Fibroblast of skin of right biceps (primary cell): ENCODE results near the gene UBAP2.

Experiments used
- DNase-seq: peaks from one replicate; pipeline ENCODE4 v3.0.0-alpha.2; 2013

Gene UBAP2, protein sequence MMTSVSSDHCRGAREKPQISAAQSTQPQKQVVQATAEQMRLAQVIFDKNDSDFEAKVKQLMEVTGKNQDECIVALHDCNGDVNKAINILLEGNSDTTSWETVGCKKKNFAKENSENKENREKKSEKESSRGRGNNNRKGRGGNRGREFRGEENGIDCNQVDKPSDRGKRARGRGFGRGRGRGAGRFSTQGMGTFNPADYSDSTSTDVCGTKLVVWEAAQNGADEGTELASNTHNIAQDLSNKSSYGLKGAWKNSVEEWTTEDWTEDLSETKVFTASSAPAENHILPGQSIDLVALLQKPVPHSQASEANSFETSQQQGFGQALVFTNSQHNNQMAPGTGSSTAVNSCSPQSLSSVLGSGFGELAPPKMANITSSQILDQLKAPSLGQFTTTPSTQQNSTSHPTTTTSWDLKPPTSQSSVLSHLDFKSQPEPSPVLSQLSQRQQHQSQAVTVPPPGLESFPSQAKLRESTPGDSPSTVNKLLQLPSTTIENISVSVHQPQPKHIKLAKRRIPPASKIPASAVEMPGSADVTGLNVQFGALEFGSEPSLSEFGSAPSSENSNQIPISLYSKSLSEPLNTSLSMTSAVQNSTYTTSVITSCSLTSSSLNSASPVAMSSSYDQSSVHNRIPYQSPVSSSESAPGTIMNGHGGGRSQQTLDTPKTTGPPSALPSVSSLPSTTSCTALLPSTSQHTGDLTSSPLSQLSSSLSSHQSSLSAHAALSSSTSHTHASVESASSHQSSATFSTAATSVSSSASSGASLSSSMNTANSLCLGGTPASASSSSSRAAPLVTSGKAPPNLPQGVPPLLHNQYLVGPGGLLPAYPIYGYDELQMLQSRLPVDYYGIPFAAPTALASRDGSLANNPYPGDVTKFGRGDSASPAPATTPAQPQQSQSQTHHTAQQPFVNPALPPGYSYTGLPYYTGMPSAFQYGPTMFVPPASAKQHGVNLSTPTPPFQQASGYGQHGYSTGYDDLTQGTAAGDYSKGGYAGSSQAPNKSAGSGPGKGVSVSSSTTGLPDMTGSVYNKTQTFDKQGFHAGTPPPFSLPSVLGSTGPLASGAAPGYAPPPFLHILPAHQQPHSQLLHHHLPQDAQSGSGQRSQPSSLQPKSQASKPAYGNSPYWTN

DNA sequence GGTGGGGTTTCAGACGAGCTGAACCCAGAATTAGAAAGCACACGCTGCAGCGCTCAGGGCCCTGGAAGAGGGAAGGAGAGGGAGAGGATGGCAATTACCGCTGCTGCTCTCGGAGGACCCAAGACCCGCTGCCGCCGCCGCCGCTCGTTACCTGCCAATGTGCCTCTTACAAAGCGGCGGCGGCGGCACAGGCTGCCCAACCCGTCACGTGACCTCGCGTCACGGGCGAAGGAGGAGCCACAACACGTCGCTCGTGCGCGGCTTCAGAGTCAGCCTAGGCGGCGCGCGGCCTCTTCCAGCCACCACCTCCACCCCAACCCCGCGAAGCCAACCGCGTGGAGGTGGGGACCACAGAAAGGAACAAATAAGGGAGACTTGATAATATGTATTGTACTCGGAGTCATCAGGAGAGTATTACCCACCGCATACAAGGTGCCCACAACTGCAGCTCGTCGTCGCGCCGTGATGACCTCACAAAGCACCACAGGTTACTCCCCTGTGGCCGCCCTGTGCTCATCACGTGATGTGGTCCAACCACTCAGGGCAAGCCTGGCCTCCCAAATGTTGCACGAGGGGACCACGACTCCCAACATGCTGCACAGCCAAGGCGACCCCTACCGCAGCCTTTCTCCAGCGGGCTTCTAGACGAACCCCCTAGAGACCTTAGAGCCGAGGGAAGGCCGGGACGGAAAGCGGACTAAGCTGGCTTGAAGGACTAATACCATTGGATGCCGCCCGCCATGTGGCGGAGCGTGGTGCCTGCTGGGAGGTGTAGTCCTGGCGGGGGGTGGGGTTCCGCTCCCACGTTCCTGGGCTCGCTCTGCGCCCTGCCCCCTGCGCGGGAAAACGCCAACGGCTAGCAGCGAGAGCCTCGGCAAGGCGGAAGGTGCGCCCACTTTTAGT is at the start of gene UBAP2:
UBAP2 (minus strand) TSS at position 161 of the 903 bp plus-strand sequence. CDS start 31,739 bp downstream, outside the sequence.
- peak; percentile 98 for DNase-seq

DNA sequence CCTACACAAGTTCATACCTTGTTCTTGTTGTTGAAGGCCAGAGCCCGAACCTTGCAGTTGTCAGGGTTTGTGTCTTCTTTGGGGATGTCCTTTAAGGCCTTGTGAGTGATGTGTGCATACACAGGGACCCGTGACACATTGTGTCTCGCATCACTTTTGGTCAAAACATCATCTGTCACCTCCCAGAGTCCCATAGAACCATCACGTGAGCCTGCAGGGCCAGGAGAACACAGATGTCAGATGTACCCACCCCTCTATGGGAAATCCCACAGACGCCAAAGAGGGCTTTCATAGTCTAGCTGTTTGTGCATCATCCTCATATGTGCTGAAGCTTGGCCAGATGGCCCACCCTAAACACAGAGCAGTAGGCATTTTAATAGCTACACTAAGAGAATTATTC is 49.6 kb upstream of the UBAP2 start:
- DNase-seq: no peak

DNA sequence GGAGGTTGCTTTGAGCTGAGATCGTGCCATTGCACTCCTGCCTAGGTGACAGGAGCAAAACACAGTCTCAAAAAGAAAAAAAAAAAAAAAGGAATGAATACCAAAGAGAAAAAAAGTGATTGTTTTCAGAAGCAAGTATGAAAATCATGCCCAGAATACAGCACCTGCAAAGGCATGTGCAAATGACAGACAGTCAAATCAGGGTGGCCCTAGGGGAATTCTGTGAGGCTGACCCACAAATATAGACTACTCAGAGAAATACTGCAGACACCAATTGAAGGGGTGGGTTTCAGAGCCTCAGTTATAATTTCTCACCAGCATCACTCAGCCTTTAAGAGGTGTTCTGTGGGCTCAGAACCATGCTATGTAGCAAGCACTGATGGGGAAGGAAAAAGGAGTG is 49.2 kb upstream of the UBAP2 start:
- no peak for DNase-seq

DNA sequence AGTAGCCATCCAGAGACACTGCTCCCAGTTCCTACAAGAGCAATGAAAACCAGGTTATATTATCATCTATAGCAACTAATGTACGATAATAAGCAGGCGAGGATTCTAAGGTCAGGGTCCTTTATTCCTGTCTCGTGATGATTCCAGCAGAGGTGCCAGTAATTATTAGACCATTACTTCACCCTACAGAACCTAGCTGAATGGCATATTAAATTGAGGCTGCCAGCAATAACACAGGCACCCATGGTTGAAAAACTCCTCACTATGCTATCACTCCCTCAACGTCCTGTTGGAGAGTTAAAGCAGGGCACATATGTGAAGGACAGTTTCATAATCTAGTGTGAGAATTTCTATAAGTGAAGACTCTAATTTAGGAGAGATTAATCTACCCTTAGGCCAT is 48.1 kb upstream of the UBAP2 start:
- no peak for DNase-seq

DNA sequence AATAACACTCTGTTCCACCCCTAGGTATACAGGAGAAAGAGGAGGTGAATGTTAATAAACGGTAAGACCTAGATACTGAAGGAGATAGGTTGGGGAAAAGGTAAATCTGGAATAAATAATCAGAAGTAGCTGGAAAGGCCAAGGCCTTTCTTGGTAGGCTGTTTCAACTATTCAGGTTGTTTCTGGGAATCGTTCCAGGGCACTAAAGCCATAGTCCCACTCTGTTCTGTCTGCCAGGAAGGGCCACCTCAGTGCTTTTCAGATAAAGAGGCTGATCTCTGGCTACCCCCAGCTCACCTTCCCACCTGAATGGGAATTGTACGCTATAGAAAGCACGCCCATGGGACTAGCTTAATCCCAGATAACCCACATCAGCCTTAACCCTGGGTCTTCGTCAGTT is 44.9 kb upstream of the UBAP2 start:
- no peak for DNase-seq

DNA sequence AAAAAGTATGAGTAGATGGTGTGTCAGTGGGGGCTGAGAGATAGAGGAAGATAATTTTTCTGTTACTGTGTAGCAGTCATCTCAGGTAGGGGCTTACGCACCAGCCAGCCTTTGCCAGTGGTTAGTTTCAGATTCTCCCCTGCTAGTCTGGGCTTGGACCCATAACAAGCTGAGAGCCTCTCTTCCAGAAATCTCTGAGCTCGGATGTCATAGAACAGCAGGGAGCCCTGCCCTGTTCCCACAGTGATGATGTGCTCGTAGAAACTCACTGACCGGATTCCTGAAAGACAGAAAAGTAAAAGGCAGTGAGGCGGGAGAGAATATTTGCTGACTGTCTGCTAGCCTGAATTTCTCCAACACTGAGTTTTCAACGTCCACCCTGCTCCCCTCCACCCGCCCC is 40.6 kb upstream of the UBAP2 start:
- DNase-seq: no peak

DNA sequence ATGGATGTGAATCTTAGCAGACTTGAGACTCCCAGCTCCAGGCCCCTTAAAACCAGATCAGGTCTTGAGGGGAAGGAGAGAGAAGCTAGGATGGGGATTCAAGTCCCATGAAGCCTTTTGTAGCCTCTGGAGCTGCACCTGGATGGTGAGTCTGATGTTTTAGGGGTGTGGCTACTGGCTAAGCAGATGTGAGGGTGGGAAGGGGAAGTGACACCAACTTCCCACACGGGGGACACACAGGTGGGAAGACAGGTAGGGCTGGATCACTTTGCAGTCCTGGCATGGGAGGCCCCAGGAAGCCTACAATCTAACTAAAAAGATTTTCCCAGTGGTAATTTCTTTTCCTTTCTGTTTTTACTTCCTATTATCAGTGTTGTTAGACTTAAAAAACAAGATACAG is 38.7 kb upstream of the UBAP2 start:
- no peak for DNase-seq

DNA sequence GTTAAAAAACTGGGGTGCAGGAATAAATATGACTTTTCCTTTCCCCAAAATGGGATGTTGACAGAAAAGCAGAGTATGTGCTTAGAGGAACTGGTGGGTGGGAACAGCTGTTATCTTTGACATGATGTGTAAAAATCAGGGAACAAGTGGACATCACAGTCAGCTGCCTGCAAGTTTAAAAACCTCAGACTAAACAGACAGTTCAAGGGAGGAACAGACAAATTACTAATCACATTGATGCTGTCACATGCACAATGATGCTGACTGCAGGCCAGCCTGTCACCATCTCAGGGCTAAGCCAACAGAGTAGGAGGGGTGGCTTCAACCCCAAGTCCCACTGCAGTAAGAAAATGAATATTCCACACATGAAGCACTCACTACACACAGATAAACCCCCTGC is 38.2 kb upstream of the UBAP2 start:
- no peak for DNase-seq

DNA sequence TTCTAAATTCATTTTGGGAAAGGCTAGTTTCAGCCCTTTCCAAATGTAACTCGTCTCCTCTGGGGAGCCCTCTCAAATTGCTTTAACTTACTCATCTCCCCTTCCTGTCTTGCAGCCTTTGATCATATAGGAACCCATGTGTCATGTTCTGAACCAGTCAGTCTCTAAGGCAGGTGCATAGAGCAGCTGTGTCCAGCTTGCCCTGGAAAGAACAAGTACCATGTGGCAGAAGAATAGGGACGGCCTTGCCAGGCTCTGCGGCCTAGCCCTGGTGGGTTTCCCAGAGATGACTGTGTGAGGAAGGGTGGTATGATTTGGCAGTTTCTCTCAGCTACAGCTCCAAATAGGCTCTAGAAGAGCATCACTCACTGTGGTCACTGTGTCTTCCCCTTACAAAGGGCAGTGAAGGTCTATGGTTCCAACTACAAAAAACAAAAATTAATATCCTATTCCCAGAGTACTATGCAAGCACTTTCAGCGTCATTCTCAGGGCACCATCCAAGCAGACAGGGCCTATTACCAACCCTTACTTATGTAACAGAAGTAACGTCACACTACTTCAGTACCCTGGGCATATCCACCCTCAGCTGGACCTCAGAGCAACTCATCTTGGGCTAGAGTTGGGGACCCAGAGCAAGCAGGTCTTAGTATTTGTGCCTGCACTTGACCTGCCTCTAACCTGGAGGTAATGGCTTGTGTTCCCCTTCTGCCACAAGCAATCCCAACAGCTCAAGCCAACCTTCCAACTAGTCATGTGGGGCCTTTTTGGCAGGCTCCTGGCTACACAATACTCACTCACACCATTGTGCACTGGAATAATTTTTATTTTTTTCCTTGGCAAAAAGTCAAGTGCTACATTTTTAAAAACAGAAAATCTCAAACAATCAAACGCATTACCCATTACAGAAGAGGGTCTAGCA is 37.2 kb upstream of the UBAP2 start:
- DNase-seq: no peak

DNA sequence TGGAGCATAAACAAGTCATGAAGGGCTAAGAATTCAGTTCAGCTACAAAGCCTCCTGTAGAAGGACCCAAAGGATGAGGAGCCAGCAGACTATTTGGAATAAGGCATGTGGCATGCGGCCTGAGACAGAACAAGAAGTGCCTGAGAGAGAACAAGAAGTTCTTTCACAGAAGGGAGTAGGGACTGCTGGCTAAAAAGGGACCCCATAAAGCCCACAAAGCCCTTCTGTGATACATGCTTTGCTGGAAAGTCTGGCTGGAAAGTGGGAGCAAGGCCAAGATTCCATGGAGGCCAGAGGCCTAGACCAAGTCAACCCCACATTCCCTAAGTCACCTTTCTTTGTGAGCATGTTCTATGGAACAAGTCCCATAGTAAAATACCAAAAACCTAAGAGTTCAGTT is 35.9 kb upstream of the UBAP2 start:
- no peak for DNase-seq

DNA sequence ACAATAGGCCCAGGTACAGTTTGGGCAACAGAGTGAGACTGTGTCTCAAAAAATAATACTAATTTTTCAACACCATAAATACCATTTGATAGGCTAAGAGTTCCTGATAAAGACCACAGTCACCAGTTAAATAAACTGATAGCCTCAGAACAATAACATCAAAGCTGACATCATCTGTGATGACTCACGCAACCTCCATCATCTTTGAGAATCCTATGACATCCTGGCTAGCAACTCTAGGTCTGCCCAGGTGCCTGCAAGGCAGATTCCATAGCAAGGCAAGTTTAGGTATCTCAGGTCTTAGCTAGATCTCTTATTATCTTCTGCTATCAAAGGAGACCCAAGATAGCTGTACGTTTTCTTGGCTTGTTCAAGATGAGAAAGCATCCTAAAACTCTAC is 30.5 kb upstream of the UBAP2 start:
- peak; percentile 35 for DNase-seq

DNA sequence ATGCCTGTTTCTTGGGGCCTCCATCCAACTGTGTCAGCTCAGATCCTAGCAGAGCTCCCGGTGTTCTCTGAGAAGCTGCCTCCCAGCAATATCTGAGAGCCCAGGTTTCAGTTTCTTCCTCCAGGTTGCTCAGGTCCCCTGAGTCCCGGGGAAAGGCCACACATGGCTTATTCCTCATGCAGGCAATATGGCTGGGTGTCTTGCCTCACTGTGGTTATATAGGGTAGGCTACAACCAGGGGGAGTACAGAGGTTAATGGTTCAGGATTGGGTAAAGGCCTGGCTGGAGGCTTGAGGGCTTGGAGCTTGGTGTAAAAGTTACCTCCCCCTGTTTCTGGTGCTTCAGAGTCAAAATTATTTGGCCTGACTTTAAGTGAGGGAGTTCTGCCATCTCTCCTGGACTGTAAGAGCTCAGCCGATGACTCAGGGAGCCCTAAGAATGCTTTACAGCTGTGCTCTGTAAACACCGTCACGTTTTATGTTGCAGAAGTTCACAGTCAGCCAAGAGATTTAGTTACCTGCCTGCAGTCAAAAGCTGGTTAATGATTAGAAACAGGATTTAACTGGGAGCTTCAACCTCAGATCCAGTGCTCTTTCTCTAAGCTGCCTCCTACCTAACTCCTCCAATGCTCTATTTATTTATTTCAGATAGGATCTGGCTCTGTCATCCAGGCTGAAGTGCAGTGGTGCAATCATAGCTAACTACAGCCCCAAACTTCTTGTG is 24.3 kb upstream of the UBAP2 start:
- DNase-seq: peak; percentile 72

DNA sequence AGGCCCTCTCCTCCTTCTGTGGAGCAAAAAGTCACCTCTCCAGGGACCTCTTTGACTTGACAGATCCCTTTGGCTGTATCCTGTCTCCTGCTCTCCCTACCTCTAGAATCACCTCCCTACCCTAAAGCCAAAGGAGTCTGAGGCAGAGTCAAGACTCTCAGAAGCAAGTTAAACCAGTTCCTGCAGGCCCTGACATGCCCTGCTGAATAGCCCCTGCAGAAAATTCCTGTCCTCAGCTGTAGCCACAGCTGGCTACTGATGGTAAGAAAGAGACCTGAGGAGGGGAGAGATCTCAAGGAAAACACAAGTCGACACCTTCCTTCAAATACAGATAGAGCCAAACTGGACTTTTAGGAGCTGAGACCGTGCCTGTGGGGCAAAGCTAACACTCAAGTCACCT is 23.7 kb upstream of the UBAP2 start:
- DNase-seq: no peak

DNA sequence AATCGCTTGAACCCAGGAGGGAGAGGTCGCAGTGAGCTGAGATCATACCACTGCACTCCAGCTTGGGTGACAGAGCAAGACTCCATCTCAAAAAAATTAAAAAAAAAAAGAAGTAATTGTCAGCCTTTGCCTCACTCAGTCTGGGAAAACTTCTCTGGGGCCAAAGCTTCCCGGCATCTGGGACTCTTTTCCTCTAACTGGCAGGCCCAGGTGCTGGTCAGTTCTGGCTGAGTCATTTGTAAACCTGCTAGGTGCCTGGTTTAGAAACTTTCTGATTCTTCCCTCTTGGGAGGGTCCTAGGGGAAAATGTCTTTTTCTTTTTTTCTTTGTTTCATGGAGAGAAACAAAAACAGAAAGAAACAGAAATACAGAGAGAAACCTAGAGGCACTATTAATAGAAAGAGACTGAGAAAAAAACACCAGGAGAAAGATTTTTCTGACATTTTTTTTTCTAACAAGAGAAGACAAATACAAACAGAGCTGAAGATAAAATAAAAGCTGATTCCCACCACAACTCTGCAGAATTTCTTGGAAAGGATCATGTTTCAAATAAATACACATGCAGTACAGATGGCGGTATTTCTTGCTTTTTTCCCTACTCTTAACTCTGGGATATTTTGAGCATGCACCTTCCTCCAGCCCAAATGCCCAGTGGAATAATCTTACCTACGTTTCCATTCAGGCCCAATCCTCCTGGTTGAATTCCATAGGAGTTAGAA is 22.1 kb upstream of the UBAP2 start:
- no peak for DNase-seq

DNA sequence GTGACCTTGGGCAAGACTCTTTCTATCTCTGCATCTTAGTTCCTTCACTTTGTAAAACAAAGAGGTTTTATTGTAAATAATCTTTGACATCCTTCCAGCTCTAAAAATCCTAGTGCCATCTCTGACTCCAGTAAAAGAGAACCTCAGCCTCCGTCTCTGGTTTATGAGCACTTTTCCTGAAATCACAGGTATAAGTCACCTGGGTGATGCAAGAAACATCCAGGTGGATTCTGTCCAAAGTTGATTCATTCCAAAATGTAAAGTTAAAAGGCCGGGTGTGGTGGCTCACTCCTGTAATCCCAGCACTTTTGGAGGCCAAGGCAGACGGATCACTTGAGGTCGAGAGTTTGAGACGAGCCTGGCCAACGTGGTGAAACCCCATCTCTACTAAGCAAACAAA is 21.1 kb upstream of the UBAP2 start:
- DNase-seq: no peak

DNA sequence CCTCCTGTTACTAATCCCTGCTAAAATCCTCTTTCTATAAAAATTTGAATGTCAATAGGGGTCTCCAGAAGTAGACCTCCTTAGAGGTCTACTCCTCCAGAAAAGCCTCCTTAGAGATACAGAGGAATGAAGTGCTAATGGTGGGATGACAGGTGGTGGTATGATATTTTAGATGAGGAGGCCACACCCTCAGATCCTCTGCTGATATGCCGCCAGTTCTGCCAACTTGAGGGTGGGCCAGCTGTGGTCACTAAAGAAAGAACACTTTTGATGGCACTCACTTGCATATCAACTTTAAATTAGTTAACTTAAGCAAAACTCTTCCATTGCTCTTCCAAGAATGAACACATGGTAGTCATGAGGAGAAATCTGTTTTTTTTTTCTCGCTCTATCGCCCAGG is 16.9 kb upstream of the UBAP2 start:
- no peak for DNase-seq

DNA sequence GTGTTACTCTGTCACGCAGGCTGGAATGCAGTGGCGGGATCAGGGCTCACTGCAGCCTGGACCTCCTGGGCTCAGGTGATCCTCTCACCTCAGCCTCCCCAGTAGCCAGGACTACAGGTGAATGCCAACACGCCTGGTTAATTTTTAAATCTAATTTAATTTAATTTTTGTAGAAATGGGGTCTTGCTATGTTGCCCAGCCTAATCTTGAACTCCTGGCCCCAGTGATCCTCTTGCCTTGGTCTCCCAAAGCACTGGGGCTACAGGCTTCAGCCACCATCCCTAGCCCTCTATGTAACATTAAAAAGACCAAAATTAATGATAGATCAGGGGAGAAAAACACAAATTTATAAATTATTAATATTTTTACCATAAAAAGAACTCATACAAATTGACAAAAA is 11.3 kb upstream of the UBAP2 start:
- no peak for DNase-seq

DNA sequence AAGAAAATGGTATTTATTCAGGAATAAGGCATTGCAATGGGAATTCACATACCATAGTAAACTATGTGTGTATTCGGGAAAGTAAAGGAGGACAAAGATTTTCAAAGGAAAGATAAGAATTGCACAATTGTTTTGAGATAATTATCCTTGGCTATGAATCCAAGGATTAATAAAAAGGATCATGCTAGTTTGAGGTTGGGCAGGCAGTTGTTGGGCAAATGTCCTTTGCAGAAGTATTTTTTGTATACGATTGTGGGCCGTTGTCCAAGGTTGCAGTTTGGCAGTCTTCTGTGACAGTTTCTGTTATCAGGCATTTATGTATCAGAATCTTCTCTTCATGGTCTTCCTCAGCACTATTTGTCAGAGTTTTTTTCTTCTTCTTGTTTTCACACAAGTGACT is 10.6 kb upstream of the UBAP2 start:
- no peak for DNase-seq

DNA sequence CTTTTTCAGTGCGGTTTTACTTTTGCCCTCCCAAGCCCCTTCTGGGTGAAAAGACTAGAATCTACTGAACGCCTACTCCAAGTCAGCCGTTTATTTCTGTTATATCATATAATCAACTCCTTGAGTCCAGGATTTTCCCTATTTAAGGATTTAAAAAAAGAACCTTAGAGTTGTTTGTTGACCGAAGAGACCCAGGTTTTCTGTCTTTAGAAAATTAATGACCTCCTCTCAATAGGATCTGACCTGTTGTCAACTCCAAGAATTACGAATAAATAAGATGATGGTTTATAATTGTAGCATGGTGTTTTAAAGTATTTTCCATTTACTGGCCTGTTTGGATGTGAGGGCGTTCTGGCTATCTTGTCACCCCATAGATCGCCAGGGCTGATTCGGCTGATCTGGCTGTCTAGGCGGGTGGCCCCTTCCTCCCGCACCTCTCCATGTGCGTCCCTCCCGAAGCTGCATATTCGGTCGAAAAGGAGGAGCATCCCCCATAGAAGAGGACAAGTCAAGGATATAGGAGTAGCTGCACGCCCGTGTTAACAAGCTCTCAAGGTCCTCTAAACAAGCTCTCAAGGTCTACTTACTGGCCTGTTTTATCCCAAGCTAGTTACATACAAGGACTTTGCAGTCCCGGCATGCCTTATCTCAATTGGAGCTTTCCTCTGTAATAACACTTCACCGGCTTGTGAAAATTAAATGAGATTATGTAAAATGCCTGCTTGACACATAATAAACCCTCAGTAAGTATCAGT is 1.1 kb upstream of the UBAP2 start:
- no peak for DNase-seq
